ENCODE measurements around the gene LLGL2. TPM values are rescaled to one million over a fixed set of nuclear protein-coding genes. Genes with fewer than 3 reads are reported as not detected.

Gene LLGL2
- total and polyA plus RNA-seq, 8 donors = 72.3 to 565 (median 174) TPM

DNA sequence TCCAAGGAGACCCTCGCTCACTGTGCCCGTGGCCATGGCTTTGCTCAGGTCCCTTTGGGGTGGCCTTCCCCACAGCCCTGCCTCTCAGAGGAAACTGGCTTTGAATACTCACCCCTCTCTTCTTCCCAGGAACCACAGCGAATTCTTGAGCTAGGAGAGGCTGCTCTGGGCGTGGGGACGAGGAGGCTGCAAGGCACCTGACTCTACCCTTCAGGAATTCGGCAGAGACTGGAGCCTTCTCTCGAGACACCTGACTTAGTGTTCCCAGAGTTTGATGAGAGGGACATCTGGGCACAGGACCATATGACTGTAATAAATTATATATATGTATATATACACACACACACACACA, 6.2 kb downstream of the LLGL2 start:
- no peaks in the 10 kb centered on the region for H3K9me3 ChIP-seq
- WGBS, 5 donors = 44 to 60% (median 45%) methylated on average over 7 of the region's 7 CpGs
- intact Hi-C loops (cut with DNase I; ENCODE audit: low total_unique reads) = loop anchor here (10.0 kb wide), 1 partner anchor 53 kb away; the partner anchor contains the start of gene MYO15B
- H3K27me3 ChIP-seq = peaks cover 0 to 2% (median 0%) of the 10 kb centered on the region in 3 donors
- peak overlapping the region; percentile 46 to 83 (median 75) for H3K27ac ChIP-seq
- TF ChIP-seq POLR2A (IDR thresholded peaks at IDR 0.05) (no peak), EP300 (IDR thresholded peaks at IDR 0.05) (no peak), POLR2AphosphoS5 (IDR thresholded peaks at IDR 0.05) (no peak)
- TF ChIP-seq, protein P1, sequence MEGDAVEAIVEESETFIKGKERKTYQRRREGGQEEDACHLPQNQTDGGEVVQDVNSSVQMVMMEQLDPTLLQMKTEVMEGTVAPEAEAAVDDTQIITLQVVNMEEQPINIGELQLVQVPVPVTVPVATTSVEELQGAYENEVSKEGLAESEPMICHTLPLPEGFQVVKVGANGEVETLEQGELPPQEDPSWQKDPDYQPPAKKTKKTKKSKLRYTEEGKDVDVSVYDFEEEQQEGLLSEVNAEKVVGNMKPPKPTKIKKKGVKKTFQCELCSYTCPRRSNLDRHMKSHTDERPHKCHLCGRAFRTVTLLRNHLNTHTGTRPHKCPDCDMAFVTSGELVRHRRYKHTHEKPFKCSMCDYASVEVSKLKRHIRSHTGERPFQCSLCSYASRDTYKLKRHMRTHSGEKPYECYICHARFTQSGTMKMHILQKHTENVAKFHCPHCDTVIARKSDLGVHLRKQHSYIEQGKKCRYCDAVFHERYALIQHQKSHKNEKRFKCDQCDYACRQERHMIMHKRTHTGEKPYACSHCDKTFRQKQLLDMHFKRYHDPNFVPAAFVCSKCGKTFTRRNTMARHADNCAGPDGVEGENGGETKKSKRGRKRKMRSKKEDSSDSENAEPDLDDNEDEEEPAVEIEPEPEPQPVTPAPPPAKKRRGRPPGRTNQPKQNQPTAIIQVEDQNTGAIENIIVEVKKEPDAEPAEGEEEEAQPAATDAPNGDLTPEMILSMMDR (IDR thresholded peaks at IDR 0.05) = no peak
- peaks cover 38 to 82% (median 61%) of the 10 kb centered on the region in 4 donors for H3K4me1 ChIP-seq
- peaks cover 0 to 27% (median 10%) of the 10 kb centered on the region in 4 donors for H3K36me3 ChIP-seq
- H3K4me3 ChIP-seq = no peak overlapping the region
- DNase-seq = peak in 1 of 2 donors; percentile 64

DNA sequence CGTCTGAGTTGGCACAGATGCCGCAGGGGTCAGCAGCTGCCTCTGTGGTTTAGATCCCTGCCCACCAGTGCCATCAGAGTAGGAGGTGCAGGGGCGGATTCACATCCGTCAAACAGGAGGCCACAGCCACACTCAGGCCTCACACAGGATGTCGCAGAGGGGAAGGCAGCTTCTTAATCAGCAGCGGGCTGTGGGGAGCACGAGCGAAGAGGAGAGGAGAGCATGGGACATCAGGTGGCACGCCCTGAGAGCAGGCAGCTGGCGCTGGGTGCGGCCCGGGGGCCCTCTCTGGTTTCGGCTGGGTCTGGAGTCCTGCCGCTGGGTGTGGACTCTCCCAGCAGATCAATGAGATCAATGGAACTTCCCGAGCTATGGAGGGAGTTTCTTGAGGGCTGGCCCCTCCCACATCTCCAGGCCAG, 9.6 kb downstream of the LLGL2 start:
- peaks cover 0 to 24% (median 10%) of the 10 kb centered on the region in 4 donors for H3K36me3 ChIP-seq
- DNase-seq = peak; percentile 53 to 87
- H3K27me3 ChIP-seq = no peaks in the 10 kb centered on the region
- whole genome bisulfite sequencing, 5 donors = 26 to 57% (median 36%) methylated on average over 13 to 15 of the region's 15 CpGs; no CpG with 5 or more reads in 1 of the 5 donors
- no peak overlapping the region for H3K4me3 ChIP-seq
- H3K9me3 ChIP-seq = no peaks in the 10 kb centered on the region
- no peak for TF ChIP-seq EP300 (IDR thresholded peaks at IDR 0.05)
- TF ChIP-seq POLR2AphosphoS5 (IDR thresholded peaks at IDR 0.05) = no peak
- TF ChIP-seq, protein P1 (IDR thresholded peaks at IDR 0.05) = no peak
- no peak for TF ChIP-seq POLR2A (IDR thresholded peaks at IDR 0.05)
- intact Hi-C loops (cut with DNase I; ENCODE audit: low total_unique reads) = loop anchor here (10.0 kb wide), 1 partner anchor 50 kb away; the partner anchor contains the start of gene MYO15B
- peaks cover 32 to 85% (median 56%) of the 10 kb centered on the region in 4 donors for H3K4me1 ChIP-seq
- H3K27ac ChIP-seq = peak overlapping the region; percentile 1 to 76 (median 38)

DNA sequence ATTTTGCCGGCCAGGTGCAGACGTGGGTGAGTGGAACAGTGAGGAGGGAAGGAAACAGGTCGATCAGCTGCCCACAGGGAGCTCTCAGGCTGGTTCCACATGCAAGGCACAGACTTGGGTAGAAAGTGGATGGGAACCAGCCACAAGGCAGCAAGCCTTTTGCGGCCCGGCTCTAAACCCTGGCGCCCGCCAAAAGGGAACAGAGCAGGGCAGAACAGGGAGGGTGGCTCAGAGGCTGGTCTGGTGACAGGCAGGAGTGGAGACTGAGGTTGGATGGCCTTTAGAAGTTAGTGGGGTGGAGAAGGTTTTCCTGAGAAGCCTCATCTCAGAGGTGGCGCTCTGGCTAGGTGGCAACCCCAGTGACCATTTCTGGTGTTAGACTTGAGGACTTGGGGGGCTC, 10.4 kb downstream of the LLGL2 start:
- H3K9me3 ChIP-seq = no peaks in the 10 kb centered on the region
- TF ChIP-seq, protein P1 (IDR thresholded peaks at IDR 0.05) = no peak
- TF ChIP-seq POLR2AphosphoS5 (IDR thresholded peaks at IDR 0.05) = no peak
- no peak for TF ChIP-seq POLR2A (IDR thresholded peaks at IDR 0.05)
- H3K4me1 ChIP-seq = peaks cover 29 to 87% (median 58%) of the 10 kb centered on the region in 4 donors
- DNase-seq = no peak
- intact Hi-C loops (cut with DNase I; ENCODE audit: low total_unique reads) = loop anchor here (10.0 kb wide), 1 partner anchor 49 kb away; the partner anchor contains the start of gene MYO15B
- no peaks in the 10 kb centered on the region for H3K27me3 ChIP-seq
- WGBS, 5 donors = 79 to 82% (median 81%) methylated on average over 8 of the region's 8 CpGs
- H3K27ac ChIP-seq = peak overlapping the region; percentile 1 to 76 (median 38)
- H3K36me3 ChIP-seq = peaks cover 0 to 31% (median 10%) of the 10 kb centered on the region in 4 donors
- H3K4me3 ChIP-seq = no peak overlapping the region

DNA sequence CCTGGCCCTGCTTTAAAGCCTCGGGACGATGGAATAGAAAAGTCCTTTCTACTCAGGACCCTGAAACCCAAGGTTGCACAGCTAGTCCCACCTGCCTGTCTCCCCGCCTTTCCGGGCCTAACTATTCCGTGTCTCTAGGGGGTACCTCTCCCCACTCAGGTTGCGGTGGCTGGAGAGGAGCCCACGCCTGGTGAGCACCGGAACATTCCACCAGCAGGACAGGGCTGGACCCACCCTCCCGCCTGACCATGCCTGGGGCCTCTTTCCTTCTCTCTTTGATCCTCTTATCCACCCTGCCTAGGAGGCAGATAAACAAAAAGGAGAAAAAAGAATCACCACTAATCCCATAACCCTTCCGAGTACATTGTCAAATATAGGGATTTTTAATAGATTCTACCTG, 10.9 kb downstream of the LLGL2 start:
- peak overlapping the region in 3 of 5 donors; percentile 1 to 76 (median 17) for H3K27ac ChIP-seq
- no peaks in the 10 kb centered on the region for H3K9me3 ChIP-seq
- H3K4me1 ChIP-seq = peaks cover 27 to 88% (median 59%) of the 10 kb centered on the region in 4 donors
- TF ChIP-seq, protein P1 (IDR thresholded peaks at IDR 0.05) = no peak
- TF ChIP-seq POLR2A (IDR thresholded peaks at IDR 0.05) (no peak), POLR2AphosphoS5 (IDR thresholded peaks at IDR 0.05) (no peak), EP300 (IDR thresholded peaks at IDR 0.05) (no peak)
- DNase-seq = no peak
- intact Hi-C loops (cut with DNase I; ENCODE audit: low total_unique reads) = loop anchor here (10.0 kb wide), 1 partner anchor 48 kb away; the partner anchor contains the start of gene MYO15B
- no peaks in the 10 kb centered on the region for H3K27me3 ChIP-seq
- H3K4me3 ChIP-seq = no peak overlapping the region
- peaks cover 0 to 31% (median 10%) of the 10 kb centered on the region in 4 donors for H3K36me3 ChIP-seq
- 39 to 65% (median 57%) methylated on average over 9 to 10 of the region's 10 CpGs for WGBS, 5 donors

Measured in stomach (tissue), 9 donors.